Subcutaneous abdominal adipose tissue (tissue), 5 donors: Measurements from ENCODE around the gene SIT1.

Experiments
- H3K27ac ChIP-seq: one replicate; pipeline ENCODE4 v1.7.0; 2013; ENCODE audit warnings: low read depth, mild to moderate bottlenecking, inconsistent platforms, low read length, moderate library complexity
- H3K27me3 ChIP-seq, 5 donors: one replicate each; pipeline ENCODE4 v1.7.0; 2013; ENCODE audit warnings: low read length in 5 of 5, inconsistent platforms in 1 of 5; ENCODE audit not compliant: control insufficient read depth in 5 of 5, insufficient read depth in 4 of 5
- H3K36me3 ChIP-seq, 5 donors: one replicate each; pipeline ENCODE4 v1.7.0; 2013; ENCODE audit warnings: low read length in 5 of 5; ENCODE audit not compliant: control insufficient read depth in 5 of 5, insufficient read depth in 5 of 5
- H3K4me1 ChIP-seq, 5 donors: one replicate each; pipeline ENCODE4 v1.7.0; 2013; ENCODE audit warnings: low read length in 5 of 5, mild to moderate bottlenecking in 3 of 5, moderate library complexity in 1 of 5; ENCODE audit not compliant: control insufficient read depth in 5 of 5, insufficient read depth in 5 of 5
- H3K4me3 ChIP-seq, 5 donors: one replicate each; pipeline ENCODE4 v1.7.0; 2013; ENCODE audit warnings: low read length in 5 of 5, low read depth in 1 of 5
- H3K9ac ChIP-seq, 5 donors: one replicate each; pipeline ENCODE4 v1.7.0; 2013; ENCODE audit warnings: low read length in 5 of 5, mild to moderate bottlenecking in 4 of 5, moderate library complexity in 3 of 5
- H3K9me3 ChIP-seq, 5 donors: one replicate each; pipeline ENCODE4 v1.7.0; 2013; ENCODE audit warnings: low read length in 5 of 5; ENCODE audit not compliant: control insufficient read depth in 5 of 5
- donor health status: healthy.
- donor health status: healthy.
- donor health status: healthy.
- donor health status: healthy.
- donor health status: healthy.

SIT1 gene, protein sequence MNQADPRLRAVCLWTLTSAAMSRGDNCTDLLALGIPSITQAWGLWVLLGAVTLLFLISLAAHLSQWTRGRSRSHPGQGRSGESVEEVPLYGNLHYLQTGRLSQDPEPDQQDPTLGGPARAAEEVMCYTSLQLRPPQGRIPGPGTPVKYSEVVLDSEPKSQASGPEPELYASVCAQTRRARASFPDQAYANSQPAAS

DNA sequence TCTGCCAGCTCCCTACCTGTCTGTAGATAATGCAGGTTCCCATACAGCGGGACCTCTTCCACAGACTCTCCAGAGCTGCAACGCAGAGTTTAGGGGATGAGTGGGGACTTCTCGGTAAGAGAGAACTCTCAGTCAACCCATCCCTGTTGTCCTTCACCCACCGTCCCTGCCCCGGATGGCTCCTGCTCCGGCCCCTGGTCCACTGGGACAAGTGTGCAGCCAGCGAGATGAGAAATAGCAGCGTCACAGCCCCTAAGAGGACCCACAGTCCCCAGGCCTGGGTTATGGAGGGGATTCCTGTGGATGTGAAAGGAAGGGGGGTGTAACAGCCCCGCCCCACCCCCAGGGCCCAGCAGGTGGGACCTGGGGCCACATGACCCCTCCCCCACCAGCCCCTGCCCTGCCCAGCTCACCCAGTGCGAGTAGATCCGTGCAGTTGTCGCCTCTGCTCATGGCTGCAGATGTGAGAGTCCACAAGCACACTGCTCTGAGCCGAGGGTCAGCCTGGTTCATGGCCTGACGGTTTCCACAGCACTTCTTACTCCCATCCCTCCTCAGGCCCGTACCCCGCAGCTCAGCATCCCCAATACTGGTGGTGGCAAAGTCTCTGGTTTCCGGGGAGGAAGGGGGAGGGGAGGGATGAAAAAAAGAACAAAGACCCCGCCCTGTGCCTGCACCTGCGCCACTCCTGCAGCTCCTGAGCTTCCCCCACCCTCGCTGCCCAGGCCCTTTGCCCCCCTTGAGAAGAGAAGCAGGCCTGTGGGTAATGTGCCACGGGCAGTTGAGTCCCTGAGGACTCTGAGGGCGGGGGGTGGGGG, at the start of gene SIT1:
TSS of gene SIT1 (minus strand) at position 591 of the 818 bp plus-strand sequence. CDS start at position 513, 78 bp downstream.
- no peaks in the 10 kb centered on the region for H3K27me3 ChIP-seq
- peak within 1 kb of the TSS; percentile 98 for H3K27ac ChIP-seq
- H3K9ac ChIP-seq: peak within 1 kb of the TSS in 3 of 5 donors; percentile 22 to 67 (median 56)
- H3K36me3 ChIP-seq: no peaks in the 10 kb centered on the region
- H3K4me1 ChIP-seq: peaks cover 3 to 64% (median 57%) of the 10 kb centered on the region in 5 donors
- peak within 1 kb of the TSS in 3 of 5 donors; percentile 3 to 42 (median 23) for H3K4me3 ChIP-seq
- H3K9me3 ChIP-seq: no peaks in the 10 kb centered on the region

DNA sequence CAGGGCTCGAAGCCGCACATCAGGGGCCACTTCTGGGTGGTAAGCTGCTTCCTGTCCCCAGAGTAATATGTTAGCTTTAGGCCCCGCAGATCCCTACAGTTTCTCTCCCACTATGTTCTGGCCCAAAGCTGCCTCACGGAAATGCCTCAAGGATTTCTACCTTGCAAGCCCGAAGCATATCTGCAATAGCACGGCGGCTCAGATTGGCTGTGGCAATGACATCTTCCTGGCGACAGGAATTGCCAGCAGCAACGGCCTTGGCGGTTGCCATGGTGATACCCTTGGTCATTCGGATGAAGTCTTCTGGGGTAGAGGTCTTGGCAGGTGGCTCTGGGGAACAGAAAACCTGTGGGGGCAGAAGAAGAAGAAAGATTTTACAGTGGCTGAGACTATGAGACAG, 49.3 kb upstream of the SIT1 start:
- no peak overlapping the region for H3K9ac ChIP-seq
- H3K9me3 ChIP-seq: no peaks in the 10 kb centered on the region
- no peak overlapping the region for H3K4me3 ChIP-seq
- H3K36me3 ChIP-seq: peaks cover 19 to 94% (median 90%) of the 10 kb centered on the region in 5 donors
- H3K4me1 ChIP-seq: peaks cover 0 to 4% (median 0%) of the 10 kb centered on the region in 5 donors
- H3K27me3 ChIP-seq: no peaks in the 10 kb centered on the region
- H3K27ac ChIP-seq: no peak overlapping the region

DNA sequence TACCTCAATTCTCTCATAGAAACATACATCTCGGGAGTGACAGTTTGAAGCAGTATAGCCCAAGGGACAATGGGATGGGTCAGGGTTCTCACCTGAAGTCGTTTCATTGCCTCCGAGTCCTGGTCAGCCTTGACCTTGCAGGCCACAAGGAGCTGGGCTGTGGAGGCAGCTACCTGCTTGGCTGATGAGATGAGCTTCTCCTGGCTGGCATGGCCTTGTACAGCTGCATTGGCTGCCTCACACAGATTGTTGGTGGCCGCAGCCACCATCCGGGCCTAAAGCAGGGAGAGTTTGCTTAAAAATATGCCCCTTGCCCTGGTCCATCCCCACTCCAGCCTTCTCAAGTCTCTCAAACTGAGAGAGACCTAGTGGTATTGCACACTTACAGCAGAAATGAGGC, 47.5 kb upstream of the SIT1 start:
- peaks cover 15 to 76% (median 72%) of the 10 kb centered on the region in 5 donors for H3K36me3 ChIP-seq
- no peaks in the 10 kb centered on the region for H3K27me3 ChIP-seq
- no peak overlapping the region for H3K27ac ChIP-seq
- no peak overlapping the region for H3K9ac ChIP-seq
- H3K4me1 ChIP-seq: peaks cover 0 to 4% (median 0%) of the 10 kb centered on the region in 5 donors
- H3K9me3 ChIP-seq: no peaks in the 10 kb centered on the region
- H3K4me3 ChIP-seq: no peak overlapping the region

DNA sequence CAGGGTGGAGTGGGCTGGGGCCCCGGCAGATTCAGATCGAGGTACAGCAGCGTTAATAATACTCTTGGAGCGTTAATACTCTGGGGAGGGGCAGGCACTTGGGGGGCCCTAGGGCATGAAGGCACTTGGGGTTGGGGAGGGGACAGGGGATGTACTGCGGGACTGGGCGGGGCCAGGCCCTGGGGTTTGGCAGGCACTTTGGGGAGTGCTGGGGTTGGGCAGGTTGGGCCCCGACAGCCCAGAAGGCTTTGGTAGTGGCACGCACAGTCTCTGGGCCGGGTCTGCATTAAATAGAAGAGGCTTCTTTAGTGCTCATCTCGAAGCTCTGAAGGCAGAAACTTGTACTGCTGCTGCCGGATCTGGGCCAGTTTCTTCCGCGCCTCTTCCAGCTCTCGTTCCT, 46.8 kb upstream of the SIT1 start:
- Histone ChIP-seq H3K9ac (no peak overlapping the region), H3K4me3 (no peak overlapping the region), H3K27me3 (no peaks in the 10 kb centered on the region), H3K4me1 (peaks cover 0 to 4% (median 0%) of the 10 kb centered on the region in 5 donors), H3K27ac (no peak overlapping the region), H3K36me3 (peaks cover 15 to 68% (median 65%) of the 10 kb centered on the region in 5 donors), H3K9me3 (no peaks in the 10 kb centered on the region)

DNA sequence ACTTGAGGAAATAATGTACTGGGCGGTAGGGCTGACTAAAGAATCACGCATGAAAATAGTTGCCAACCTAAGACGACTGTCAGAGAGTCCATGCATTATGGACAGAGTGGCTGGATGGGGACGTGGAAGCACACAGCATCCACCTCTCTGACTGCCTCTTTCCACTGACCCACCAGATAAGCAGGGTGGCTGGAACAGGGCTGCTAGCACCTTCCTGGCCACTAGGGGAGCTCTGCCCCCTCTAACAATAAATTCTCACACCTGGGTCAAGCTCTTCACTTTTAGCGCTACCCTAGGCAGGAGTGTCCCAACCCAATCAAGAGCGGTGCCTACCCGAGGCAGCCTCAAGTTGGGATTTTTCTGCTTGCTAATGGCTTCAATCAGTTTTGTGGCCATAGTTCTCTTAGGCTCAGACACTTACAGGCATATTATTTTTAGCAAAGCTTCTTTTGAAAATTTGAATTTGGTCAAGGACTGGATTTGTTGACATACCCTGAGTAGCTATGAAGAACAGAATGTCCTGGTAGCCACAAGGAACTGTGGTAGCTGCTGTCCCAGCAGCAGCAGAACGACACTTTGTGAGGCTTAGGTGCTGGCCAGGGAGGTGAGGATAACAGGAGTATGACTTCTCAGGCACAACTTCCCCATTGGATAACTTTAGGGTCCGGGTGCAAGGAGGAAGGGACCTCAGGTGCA, 45.9 kb upstream of the SIT1 start:
- Histone ChIP-seq H3K27me3 (no peaks in the 10 kb centered on the region), H3K4me1 (peaks cover 0 to under 1% (median 0%) of the 10 kb centered on the region in 5 donors), H3K9ac (no peak overlapping the region), H3K27ac (no peak overlapping the region), H3K9me3 (no peaks in the 10 kb centered on the region), H3K36me3 (peaks cover 14 to 61% (median 58%) of the 10 kb centered on the region in 5 donors), H3K4me3 (no peak overlapping the region)

DNA sequence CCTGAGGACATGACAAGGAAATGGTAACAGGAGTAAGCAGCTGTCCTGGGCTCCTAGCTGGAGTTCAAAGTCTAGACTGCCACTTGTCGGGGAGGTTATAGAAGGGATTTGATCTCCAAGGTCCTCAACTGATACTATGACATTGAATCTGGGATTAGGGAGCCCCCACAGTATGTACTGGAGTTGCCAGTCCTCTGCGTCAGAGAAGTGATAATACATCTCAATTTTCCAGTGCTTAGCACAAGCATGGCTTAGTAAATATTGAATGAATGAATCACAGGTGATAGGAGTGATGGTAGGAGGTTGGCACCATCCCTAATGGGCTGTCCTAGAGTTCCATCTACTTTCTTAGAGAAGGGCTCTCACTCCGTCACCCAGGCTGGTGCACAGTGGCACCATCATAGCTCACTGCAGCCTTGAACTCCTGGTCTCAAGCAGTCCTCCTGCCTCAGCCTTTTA, 45.2 kb upstream of the SIT1 start:
- Histone ChIP-seq H3K36me3 (peaks cover 8 to 54% (median 51%) of the 10 kb centered on the region in 5 donors), H3K27me3 (no peaks in the 10 kb centered on the region), H3K9ac (no peak overlapping the region), H3K4me3 (no peak overlapping the region), H3K9me3 (no peaks in the 10 kb centered on the region), H3K4me1 (peaks cover 3 to 7% (median 6%) of the 10 kb centered on the region in 5 donors), H3K27ac (no peak overlapping the region)

DNA sequence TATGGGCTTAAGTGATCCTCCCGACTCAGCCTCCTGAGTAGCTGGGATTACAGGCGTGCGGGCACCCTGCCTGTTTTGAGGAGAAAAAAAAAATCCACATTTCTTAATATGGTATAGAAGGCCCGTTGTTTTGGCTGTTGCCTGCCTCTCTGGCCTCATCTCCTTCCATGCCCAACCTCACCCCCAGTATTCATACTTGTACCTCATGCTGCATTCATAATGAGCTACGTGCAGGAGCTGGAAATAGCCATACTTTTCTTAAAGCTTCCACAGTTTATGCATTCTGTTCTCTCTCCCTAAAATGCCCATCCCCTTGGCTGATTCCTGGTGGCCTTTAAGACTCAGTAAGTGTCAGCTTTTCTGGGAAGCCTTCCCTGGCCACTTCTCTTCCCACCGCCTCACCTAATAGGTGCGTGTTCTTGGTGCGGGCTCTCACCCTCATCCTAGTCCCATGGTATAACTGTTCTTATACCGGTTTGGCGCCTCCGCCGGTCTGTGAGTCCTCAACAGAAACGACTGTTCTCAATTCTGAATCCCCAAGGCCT, 41.1 kb upstream of the SIT1 start:
- Histone ChIP-seq H3K4me3 (peak overlapping the region in 1 of 5 donors; percentile 75), H3K27me3 (no peaks in the 10 kb centered on the region), H3K9me3 (no peaks in the 10 kb centered on the region), H3K36me3 (peaks cover 0 to 13% (median 10%) of the 10 kb centered on the region in 5 donors), H3K4me1 (peaks cover 5 to 32% (median 30%) of the 10 kb centered on the region in 5 donors), H3K9ac (no peak overlapping the region), H3K27ac (peak overlapping the region; percentile 47)

DNA sequence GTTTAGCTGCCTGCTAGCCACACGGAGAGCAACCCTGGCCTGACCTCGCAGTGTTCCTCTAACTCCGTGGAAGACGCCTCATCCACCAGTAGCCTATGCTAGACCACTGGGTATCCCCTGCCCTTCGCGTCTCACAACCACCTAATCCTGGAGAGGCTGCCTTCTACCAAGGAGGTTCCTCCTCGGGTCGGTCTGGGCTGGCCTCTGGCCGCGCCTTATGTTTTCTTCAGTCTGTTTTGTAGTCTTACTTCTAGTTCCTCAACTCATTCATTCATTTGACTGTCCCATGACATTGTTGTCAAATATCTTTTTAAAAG, 40.6 kb upstream of the SIT1 start:
- Histone ChIP-seq H3K9me3 (no peaks in the 10 kb centered on the region), H3K27me3 (no peaks in the 10 kb centered on the region), H3K27ac (peak overlapping the region; percentile 81), H3K4me1 (peaks cover 5 to 32% (median 30%) of the 10 kb centered on the region in 5 donors), H3K4me3 (peak overlapping the region; percentile 58 to 79 (median 75)), H3K9ac (peak overlapping the region; percentile 53 to 76 (median 70)), H3K36me3 (peaks cover 0 to 8% (median 7%) of the 10 kb centered on the region in 5 donors)

DNA sequence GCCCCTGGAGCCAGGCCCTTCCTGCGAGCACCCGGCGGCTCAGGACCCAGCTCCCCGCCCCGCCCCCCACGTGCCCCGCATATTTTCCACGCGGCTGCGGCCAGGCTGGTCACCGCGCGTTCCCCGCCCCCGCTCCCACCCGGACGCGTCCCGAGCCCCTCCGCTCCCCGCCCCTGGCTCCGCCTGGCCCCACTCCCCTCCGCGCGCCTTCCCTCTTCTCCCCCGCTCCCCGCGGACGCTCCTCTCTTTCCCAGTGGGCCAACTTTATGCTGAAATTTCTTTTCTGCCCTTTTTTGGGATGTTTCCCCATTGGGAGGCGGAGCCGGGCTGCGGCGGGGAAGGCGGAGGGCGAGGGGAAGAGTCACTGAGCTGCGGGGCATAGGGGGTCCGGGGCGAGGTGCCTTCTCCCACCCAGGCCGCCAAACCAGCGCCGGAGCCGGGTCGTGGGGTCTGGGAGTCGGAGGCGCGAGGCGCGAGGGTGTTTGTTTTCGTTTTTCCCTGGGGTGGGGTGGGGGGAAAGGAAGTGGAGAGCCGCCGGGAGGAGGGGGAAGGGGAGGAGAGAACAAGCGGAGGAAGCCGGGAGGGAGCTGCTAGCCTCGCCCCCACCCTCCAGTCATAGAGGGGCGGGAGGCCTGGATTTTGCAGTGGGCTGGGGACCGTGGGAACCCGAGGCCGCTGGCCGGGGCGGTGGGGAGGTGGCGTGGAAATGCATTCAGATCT, 40.0 kb upstream of the SIT1 start:
- Histone ChIP-seq H3K27ac (peak overlapping the region; percentile 81), H3K9me3 (no peaks in the 10 kb centered on the region), H3K4me3 (peak overlapping the region; percentile 58 to 79 (median 75)), H3K36me3 (peaks cover 0 to 5% (median 2%) of the 10 kb centered on the region in 5 donors), H3K9ac (peak overlapping the region; percentile 53 to 76 (median 70)), H3K27me3 (no peaks in the 10 kb centered on the region), H3K4me1 (peaks cover 5 to 35% (median 30%) of the 10 kb centered on the region in 5 donors)
